ENCODE measurements around the gene MOB3A. TPM values are rescaled to one million over a fixed set of nuclear protein-coding genes. Genes with fewer than 3 reads are reported as not detected.

The MOB3A gene
- total and polyA plus RNA-seq, 2 of the 13 experiments (the other 11 are each of a cell fraction or from before 2014, with no cell fraction given), result 3.5 to 17.8 TPM

DNA sequence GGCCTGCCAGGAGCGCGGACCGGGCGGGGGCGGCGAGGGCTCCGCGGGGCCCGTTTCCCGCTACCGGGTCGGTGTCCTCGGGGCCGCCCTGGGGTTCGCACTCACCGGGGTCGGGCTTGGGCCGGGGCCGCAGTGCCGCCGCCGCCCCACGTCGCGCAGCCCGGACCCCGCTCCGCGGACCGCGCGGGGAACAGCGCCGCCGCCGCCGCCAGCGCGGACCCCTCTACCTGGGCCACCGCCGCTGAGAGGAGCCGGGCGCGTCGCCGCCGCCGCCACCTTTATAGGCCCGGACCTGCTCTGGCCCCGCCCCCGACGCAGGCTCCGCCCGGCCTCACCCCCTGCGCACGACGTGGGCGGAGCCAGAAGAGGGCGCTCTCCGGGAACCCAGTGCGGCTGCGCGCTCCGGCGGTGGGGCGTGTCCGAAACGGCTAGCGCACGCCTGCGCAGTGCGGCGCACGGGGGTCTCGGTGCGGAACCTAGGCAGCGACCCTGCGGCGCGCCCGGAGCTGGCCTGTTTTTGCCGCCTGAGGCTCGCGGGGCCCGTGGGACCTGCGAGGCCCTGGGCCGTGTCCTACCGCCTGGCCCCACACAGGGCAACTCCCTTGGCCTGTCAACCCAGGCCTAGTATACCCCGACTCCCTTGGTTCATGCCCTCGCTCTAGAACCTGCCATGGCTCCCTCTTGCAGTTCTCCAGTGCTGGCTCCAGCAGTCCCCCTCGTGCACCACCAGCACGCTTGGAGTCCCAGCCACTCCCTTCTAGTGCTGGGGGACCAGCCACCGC lies 44.9 kb downstream of the MOB3A start, which contains the start of gene MKNK2 (continued):
- TF ChIP-seq KIAA2018 (CRISPR knock-in tag; IDR thresholded peaks at IDR 0.05; ENCODE audit: borderline replicate concordance) (peak; percentile 93; the same call in 1 of the 2 replicates), FOSL1 (CRISPR knock-in tag; IDR thresholded peaks at IDR 0.05; ENCODE audit: borderline replicate concordance) (0 out of 2 replicates have a peak, but pooled peaks have one; percentile 29), ZNF563 (CRISPR knock-in tag; IDR thresholded peaks at IDR 0.05) (peak; percentile 80), YEATS2 (CRISPR knock-in tag; IDR thresholded peaks at IDR 0.05; ENCODE audit: borderline replicate concordance) (peak; percentile 16; the same call in 1 of the 2 replicates), PHF20 (CRISPR knock-in tag; IDR thresholded peaks at IDR 0.05) (0 out of 2 replicates have a peak, but pooled peaks have one; percentile 44), MAX (IDR thresholded peaks at IDR 0.05) (peak; percentile 57; the same call in 1 of the 2 replicates), ZNF609 (CRISPR knock-in tag; IDR thresholded peaks at IDR 0.05; ENCODE audit: borderline replicate concordance) (no peak), RBFOX2 (IDR thresholded peaks at IDR 0.05; ENCODE audit: low read depth, low read length) (peak; percentile 96), NFKB2 (CRISPR knock-in tag; IDR thresholded peaks at IDR 0.05; ENCODE audit: borderline replicate concordance) (no peak; the same call in 1 of the 2 replicates), ZNF124 (CRISPR knock-in tag; IDR thresholded peaks at IDR 0.05) (0 out of 2 replicates have a peak, but pooled peaks have one; percentile 19), POLR2A (IDR thresholded peaks at IDR 0.05; ENCODE audit: insufficient read depth in 1 of 2, low read depth in 2 of 2, low read length in 2 of 2) (peak; percentile 95 to 98), NR1H2 (CRISPR knock-in tag; IDR thresholded peaks at IDR 0.05; ENCODE audit: borderline replicate concordance, low read depth) (peak; percentile 48; the same call in 1 of the 2 replicates), TCF7 (IDR thresholded peaks at IDR 0.05; ENCODE audit: low read depth) (no peak), TMF1 (CRISPR knock-in tag; IDR thresholded peaks at IDR 0.05; ENCODE audit: low read depth) (no peak), HNRNPK (IDR thresholded peaks at IDR 0.05; ENCODE audit: low read depth, low read length, poor library complexity, severe bottlenecking) (peak; percentile 47)

Data from HepG2 (cell line).